Uterus (tissue), 4 donors: ENCODE data around the gene SHOC2. TPM values are rescaled to one million over a fixed set of nuclear protein-coding genes. Genes with fewer than 3 reads are reported as not detected.

Source experiments
- DNase-seq, 2 donors: peaks; one replicate each; pipeline ENCODE4 v3.0.0-alpha.2; 2019 to 2020
- H3K27ac ChIP-seq, 2 donors: fragments of 200-600 bp; sonication (generic); 1 replicate in 1 of 2; 2 replicates in 1 of 2; pipeline ENCODE4 v1.5.1; 2016 to 2018
- H3K27me3 ChIP-seq, 2 donors: fragments of 200-600 bp; sonication (generic); one replicate each; pipeline ENCODE4 v1.5.1; 2018 to 2019; ENCODE audit warnings: control low read depth in 1 of 2
- H3K36me3 ChIP-seq, 2 donors: fragments of 200-600 bp; sonication (generic); one replicate each; pipeline ENCODE4 v1.5.1; 2019; ENCODE audit warnings: control low read depth in 1 of 2
- H3K4me1 ChIP-seq, 2 donors: fragments of 200-600 bp; sonication (generic); one replicate each; pipeline ENCODE4 v1.5.1; 2018 to 2019; ENCODE audit warnings: control low read depth in 1 of 2
- H3K4me3 ChIP-seq, 2 donors: fragments of 200-600 bp; sonication (generic); 1 replicate in 1 of 2; 2 replicates in 1 of 2; pipeline ENCODE4 v1.5.1; 2018 to 2019; ENCODE audit warnings: mild to moderate bottlenecking in 1 of 2
- H3K9me3 ChIP-seq, 2 donors: fragments of 200-600 bp; sonication (generic); one replicate each; pipeline ENCODE4 v1.5.1; 2019; ENCODE audit warnings: control low read depth in 1 of 2
- CTCF ChIP-seq, 4 experiments: fragments of 200-600 bp in 2 of 4; fragments of 450-650 bp in 2 of 4; sonication (generic) in 2 of 4; IDR thresholded peaks; one replicate each; pipeline ENCODE4 v1.5.1; 2016 to 2019; ENCODE audit warnings: antibody characterized with exemption in 4 of 4, mild to moderate bottlenecking in 2 of 4, moderate library complexity in 1 of 4
- POLR2A ChIP-seq, 2 donors: fragments of 450-650 bp; IDR thresholded peaks; one replicate each; pipeline ENCODE4 v1.6.1; 2016; ENCODE audit warnings: antibody characterized with exemption in 2 of 2, mild to moderate bottlenecking in 1 of 2, moderate library complexity in 1 of 2
- intact Hi-C: fragments of 100-400 bp; cut with DNase I; formaldehyde crosslinking; loops from one replicate; pipeline ENCODE4 v1.15.1; 2023; ENCODE audit warnings: low total_unique reads
- total RNA-seq, 4 donors: library from RNA; depleted of rRNA in 3 of 4; stranded (reverse); fragments of >200 nt in 3 of 4; gene quantifications; one replicate each; pipeline versions ENCODE4 v1.1.0 to v1.2.4, GENCODE V29; 2014 to 2023
- donor health status: DM: yes; HTN: yes; CAD: no.

SHOC2 gene
- total RNA-seq, 4 donors from 2014 or later = 21.3 to 114 (median 92.5) TPM

- no peak for TF ChIP-seq POLR2A (IDR thresholded peaks at IDR 0.05)
- intact Hi-C loops = no loop called here
- H3K27ac ChIP-seq = no peak overlapping the region
- no peak overlapping the region for H3K4me3 ChIP-seq
- no peaks in the 10 kb centered on the region for H3K36me3 ChIP-seq
- no peak for DNase-seq
- H3K27me3 ChIP-seq = no peaks in the 10 kb centered on the region
- H3K9me3 ChIP-seq = peaks cover 0 to 2% of the 10 kb centered on the region in 2 donors
- no peaks in the 10 kb centered on the region for H3K4me1 ChIP-seq
Measured at GRCh38 chr10:111030042-111030750, 110.8 kb downstream of the SHOC2 start.

- intact Hi-C loops = no loop called here
- DNase-seq = no peak
- no peaks in the 10 kb centered on the region for H3K36me3 ChIP-seq
- no peaks in the 10 kb centered on the region for H3K27me3 ChIP-seq
- H3K27ac ChIP-seq = no peak overlapping the region
- no peak overlapping the region for H3K4me3 ChIP-seq
- H3K4me1 ChIP-seq = no peaks in the 10 kb centered on the region
- H3K9me3 ChIP-seq = peaks cover 0 to 13% of the 10 kb centered on the region in 2 donors
- TF ChIP-seq POLR2A (IDR thresholded peaks at IDR 0.05) (no peak), CTCF (IDR thresholded peaks at IDR 0.05) (no peak)
Measured at GRCh38 chr10:111034598-111035310, 115.3 kb downstream of the SHOC2 start.

- Histone ChIP-seq H3K27ac (no peak overlapping the region), H3K4me3 (no peak overlapping the region), H3K4me1 (no peaks in the 10 kb centered on the region), H3K36me3 (no peaks in the 10 kb centered on the region), H3K9me3 (peaks cover 0 to 17% of the 10 kb centered on the region in 2 donors), H3K27me3 (no peaks in the 10 kb centered on the region)
- no peak for DNase-seq
- no peak for TF ChIP-seq CTCF (IDR thresholded peaks at IDR 0.05)
- no peak for TF ChIP-seq POLR2A (IDR thresholded peaks at IDR 0.05)
- intact Hi-C loops = no loop called here
Measured at GRCh38 chr10:111035542-111035941, 116.1 kb downstream of the SHOC2 start.

GRCh38 chr10:111037858-111038257 lies 118.5 kb downstream of the SHOC2 start:
- Histone ChIP-seq H3K9me3 (peaks cover 0 to 17% of the 10 kb centered on the region in 2 donors), H3K36me3 (no peaks in the 10 kb centered on the region), H3K27me3 (no peaks in the 10 kb centered on the region), H3K4me3 (no peak overlapping the region), H3K4me1 (no peaks in the 10 kb centered on the region), H3K27ac (no peak overlapping the region)
- no peak for TF ChIP-seq POLR2A (IDR thresholded peaks at IDR 0.05)
- no peak for TF ChIP-seq CTCF (IDR thresholded peaks at IDR 0.05)
- DNase-seq = no peak
- intact Hi-C loops = no loop called here

- no peak for DNase-seq
- TF ChIP-seq POLR2A (IDR thresholded peaks at IDR 0.05) (no peak), CTCF (IDR thresholded peaks at IDR 0.05) (no peak)
- intact Hi-C loops = no loop called here
Measured at GRCh38 chr10:111039522-111039921, 120.1 kb downstream of the SHOC2 start.

More at GRCh38 chr10:111039522-111039921, 120.1 kb downstream of the SHOC2 start:
- Histone ChIP-seq H3K27me3 (no peaks in the 10 kb centered on the region), H3K4me3 (no peak overlapping the region), H3K4me1 (no peaks in the 10 kb centered on the region), H3K9me3 (peaks cover 0 to 19% of the 10 kb centered on the region in 2 donors), H3K27ac (no peak overlapping the region), H3K36me3 (no peaks in the 10 kb centered on the region)
